CD4-positive, CD25-positive, alpha-beta regulatory T cell (primary cell): ENCODE results near the gene MAPRE2. TPM values are rescaled to one million over a fixed set of nuclear protein-coding genes. Genes with fewer than 3 reads are reported as not detected.

Experiments
- ATAC-seq, 2 donors: fragments of 150-1000 bp; cut with Tn5 transposase; one replicate each; pipeline ENCODE4 v1.10.0; 2021; ENCODE audit warnings: low read depth in 2 of 2, moderate number of reproducible peaks in 2 of 2, moderate library complexity in 1 of 2
- DNase-seq, 3 donors: peaks; one replicate each; pipeline versions ENCODE4 v3.0.0 to v3.0.0-alpha.2; 2012 to 2022; ENCODE audit warnings: mixed read lengths in 1 of 3
- H3K27ac ChIP-seq: one replicate; pipeline ENCODE4 v1.7.0; 2013; ENCODE audit warnings: mild to moderate bottlenecking, low read length; ENCODE audit not compliant: insufficient read depth, poor library complexity, severe bottlenecking
- H3K27me3 ChIP-seq: one replicate; pipeline ENCODE4 v1.7.0; 2013; ENCODE audit warnings: low read length; ENCODE audit not compliant: control insufficient read depth, insufficient read depth
- H3K36me3 ChIP-seq: one replicate; pipeline ENCODE4 v1.7.0; 2013; ENCODE audit warnings: mild to moderate bottlenecking, low read length, moderate library complexity; ENCODE audit not compliant: control insufficient read depth, insufficient read depth
- H3K4me1 ChIP-seq: 2 replicates; pipeline ENCODE4 v1.7.0; 2013; ENCODE audit warnings: mild to moderate bottlenecking, low read length; ENCODE audit not compliant: insufficient read depth, control insufficient read depth, poor library complexity, severe bottlenecking
- H3K4me3 ChIP-seq: one replicate; pipeline ENCODE4 v1.7.0; 2013; ENCODE audit warnings: low read depth, mild to moderate bottlenecking, low read length, moderate library complexity
- H3K9me3 ChIP-seq, 2 experiments: 1 replicate in 1 of 2; 2 replicates in 1 of 2; pipeline ENCODE4 v1.7.0; 2013; ENCODE audit warnings: low read length in 2 of 2, mild to moderate bottlenecking in 1 of 2, moderate library complexity in 1 of 2; ENCODE audit not compliant: control insufficient read depth in 2 of 2
- H3K27ac Mint-ChIP-seq, 3 donors: one replicate each; pipeline ENCODE4 v1.8.0; 2020 to 2022; ENCODE audit warnings: mild to moderate bottlenecking in 3 of 3, mixed read lengths in 3 of 3, moderate library complexity in 2 of 3
- H3K27me3 Mint-ChIP-seq: one replicate; pipeline ENCODE4 v1.8.0; 2022; ENCODE audit warnings: mild to moderate bottlenecking, mixed read lengths
- H3K36me3 Mint-ChIP-seq: one replicate; pipeline ENCODE4 v1.8.0; 2020; ENCODE audit warnings: mixed read lengths
- H3K4me1 Mint-ChIP-seq, 4 donors: one replicate each; pipeline ENCODE4 v1.8.0; 2020 to 2022; ENCODE audit warnings: mixed read lengths in 4 of 4, mild to moderate bottlenecking in 1 of 4
- H3K4me3 Mint-ChIP-seq, 4 donors: one replicate each; pipeline ENCODE4 v1.8.0; 2020 to 2022; ENCODE audit warnings: mild to moderate bottlenecking in 4 of 4, mixed read lengths in 4 of 4, moderate library complexity in 3 of 4
- H3K9me3 Mint-ChIP-seq, 7 donors: one replicate each; pipeline ENCODE4 v1.8.0; 2020 to 2022; ENCODE audit warnings: mixed read lengths in 7 of 7, mild to moderate bottlenecking in 3 of 7, moderate library complexity in 2 of 7
- polyA plus RNA-seq, 4 donors: library from polyadenylated mRNA; unstranded; fragments of 300-500 nt; fragmentation: Illumina TruSeq; gene quantifications; one replicate each; pipeline ENCODE4 v1.2.3, GENCODE V29; 2021
- total RNA-seq: library from RNA; stranded (reverse); gene quantifications from one replicate; pipeline ENCODE4 v1.2.3, GENCODE V29; 2022

MAPRE2 gene
- total and polyA plus RNA-seq, 5 donors from 2014 or later: 62.2 to 82.5 (median 67.3) TPM

- H3K4me1 ChIP-seq: no peaks in the 10 kb centered on the region
- Mint-ChIP-seq H3K36me3 (peaks cover 31% of the 10 kb centered on the region), H3K4me1 (peaks cover 24 to 30% (median 28%) of the 10 kb centered on the region in 4 donors), H3K9me3 (peaks cover 0 to 3% (median 0%) of the 10 kb centered on the region in 7 donors), H3K27ac (peak overlapping the region in 2 of 3 donors; percentile 50 to 68), H3K27me3 (no peaks in the 10 kb centered on the region), H3K4me3 (no peak overlapping the region)
- DNase-seq (no peak), ATAC-seq (no peak)
- no peaks in the 10 kb centered on the region for H3K9me3 ChIP-seq
- no peak overlapping the region for H3K4me3 ChIP-seq
- peaks cover 22% of the 10 kb centered on the region for H3K36me3 ChIP-seq
- no peak overlapping the region for H3K27ac ChIP-seq
- H3K27me3 ChIP-seq: no peaks in the 10 kb centered on the region
These were observed 55.4 kb downstream of the MAPRE2 start for GRCh38 chr18:35096677-35097011.

GRCh38 chr18:35097195-35097594 lies 56.0 kb downstream of the MAPRE2 start:
- H3K4me1 Mint-ChIP-seq: peaks cover 23 to 32% (median 27%) of the 10 kb centered on the region in 4 donors

GRCh38 chr18:35097763-35098162 lies 56.5 kb downstream of the MAPRE2 start:
- Histone ChIP-seq H3K27ac (no peak overlapping the region), H3K9me3 (no peaks in the 10 kb centered on the region), H3K4me1 (no peaks in the 10 kb centered on the region), H3K4me3 (no peak overlapping the region), H3K27me3 (no peaks in the 10 kb centered on the region), H3K36me3 (peaks cover 29% of the 10 kb centered on the region)
- Mint-ChIP-seq H3K36me3 (peaks cover 36% of the 10 kb centered on the region), H3K4me1 (peaks cover 18 to 29% (median 26%) of the 10 kb centered on the region in 4 donors), H3K27me3 (no peaks in the 10 kb centered on the region), H3K4me3 (no peak overlapping the region), H3K9me3 (no peaks in the 10 kb centered on the region), H3K27ac (no peak overlapping the region)
- ATAC-seq: no peak
- no peak for DNase-seq

More at GRCh38 chr18:35097195-35097594, 56.0 kb downstream of the MAPRE2 start:
- H3K27me3 ChIP-seq: no peaks in the 10 kb centered on the region
- H3K27ac ChIP-seq: no peak overlapping the region
- no peaks in the 10 kb centered on the region for H3K9me3 ChIP-seq
- no peak overlapping the region for H3K4me3 Mint-ChIP-seq
- peak overlapping the region; percentile 50 to 72 (median 68) for H3K27ac Mint-ChIP-seq
- no peaks in the 10 kb centered on the region for H3K27me3 Mint-ChIP-seq
- no peak overlapping the region for H3K4me3 ChIP-seq
- no peaks in the 10 kb centered on the region for H3K4me1 ChIP-seq
- no peak for ATAC-seq
- peaks cover 28% of the 10 kb centered on the region for H3K36me3 ChIP-seq
- peaks cover 36% of the 10 kb centered on the region for H3K36me3 Mint-ChIP-seq
- DNase-seq: no peak
- H3K9me3 Mint-ChIP-seq: peaks cover 0 to 3% (median 0%) of the 10 kb centered on the region in 7 donors

GRCh38 chr18:35099911-35100310 lies 58.7 kb downstream of the MAPRE2 start:
- H3K4me1 ChIP-seq: no peaks in the 10 kb centered on the region
- H3K36me3 ChIP-seq: peaks cover 37% of the 10 kb centered on the region
- no peak overlapping the region for H3K4me3 ChIP-seq
- H3K9me3 ChIP-seq: no peaks in the 10 kb centered on the region
- no peaks in the 10 kb centered on the region for H3K27me3 Mint-ChIP-seq
- no peaks in the 10 kb centered on the region for H3K27me3 ChIP-seq
- peaks cover 12 to 21% (median 17%) of the 10 kb centered on the region in 4 donors for H3K4me1 Mint-ChIP-seq
- no peak overlapping the region for H3K27ac ChIP-seq
- ATAC-seq: no peak
- DNase-seq: no peak
- no peak overlapping the region for H3K4me3 Mint-ChIP-seq
- H3K36me3 Mint-ChIP-seq: peaks cover 31% of the 10 kb centered on the region
- H3K9me3 Mint-ChIP-seq: no peaks in the 10 kb centered on the region
- H3K27ac Mint-ChIP-seq: no peak overlapping the region

GRCh38 chr18:35104391-35105051 lies 63.3 kb downstream of the MAPRE2 start:
- H3K4me1 Mint-ChIP-seq: peaks cover 5 to 49% (median 45%) of the 10 kb centered on the region in 4 donors

GRCh38 chr18:35106013-35106844 lies 65.0 kb downstream of the MAPRE2 start:
- H3K4me3 Mint-ChIP-seq: no peak overlapping the region
- peaks cover 26% of the 10 kb centered on the region for H3K36me3 Mint-ChIP-seq
- ATAC-seq: peak; percentile 55 to 67
- DNase-seq: peak in 1 of 3 donors; percentile 31
- no peaks in the 10 kb centered on the region for H3K27me3 Mint-ChIP-seq
- H3K9me3 Mint-ChIP-seq: no peaks in the 10 kb centered on the region
- peaks cover 17% of the 10 kb centered on the region for H3K4me1 ChIP-seq
- no peaks in the 10 kb centered on the region for H3K9me3 ChIP-seq
- peaks cover 15 to 66% (median 52%) of the 10 kb centered on the region in 4 donors for H3K4me1 Mint-ChIP-seq
- H3K27me3 ChIP-seq: no peaks in the 10 kb centered on the region
- H3K27ac ChIP-seq: peak overlapping the region; percentile 56
- H3K36me3 ChIP-seq: peaks cover 18% of the 10 kb centered on the region
- H3K4me3 ChIP-seq: no peak overlapping the region
- H3K27ac Mint-ChIP-seq: peak overlapping the region in 1 of 3 donors; percentile 77

More at GRCh38 chr18:35104391-35105051, 63.3 kb downstream of the MAPRE2 start:
- Histone ChIP-seq H3K27me3 (no peaks in the 10 kb centered on the region), H3K4me3 (no peak overlapping the region), H3K9me3 (no peaks in the 10 kb centered on the region), H3K36me3 (peaks cover 22% of the 10 kb centered on the region), H3K27ac (no peak overlapping the region), H3K4me1 (peaks cover 14% of the 10 kb centered on the region)
- no peak for DNase-seq
- Mint-ChIP-seq H3K27ac (no peak overlapping the region), H3K4me3 (no peak overlapping the region), H3K9me3 (no peaks in the 10 kb centered on the region), H3K36me3 (peaks cover 23% of the 10 kb centered on the region), H3K27me3 (no peaks in the 10 kb centered on the region)
- ATAC-seq: no peak

- peaks cover 17% of the 10 kb centered on the region for H3K4me1 ChIP-seq
- H3K27me3 ChIP-seq: no peaks in the 10 kb centered on the region
- H3K36me3 ChIP-seq: peaks cover 13% of the 10 kb centered on the region
- H3K27me3 Mint-ChIP-seq: no peaks in the 10 kb centered on the region
- H3K4me1 Mint-ChIP-seq: peaks cover 18 to 64% (median 52%) of the 10 kb centered on the region in 4 donors
- peak in 1 of 3 donors; percentile 44 for DNase-seq
- peak overlapping the region; percentile 56 for H3K27ac ChIP-seq
- H3K4me3 ChIP-seq: no peak overlapping the region
- H3K27ac Mint-ChIP-seq: peak overlapping the region in 1 of 3 donors; percentile 77
- H3K36me3 Mint-ChIP-seq: peaks cover 23% of the 10 kb centered on the region
- no peak overlapping the region for H3K4me3 Mint-ChIP-seq
- ATAC-seq: peak; percentile 53 to 61
- H3K9me3 Mint-ChIP-seq: no peaks in the 10 kb centered on the region
- H3K9me3 ChIP-seq: no peaks in the 10 kb centered on the region
These were observed 65.6 kb downstream of the MAPRE2 start for GRCh38 chr18:35106845-35107148.
